ENCODE data around the gene DPP4.

Gene DPP4

GRCh38 chr2:162085090-162085891, 11.3 kb upstream of the DPP4 start:
- no peak for DNase-seq (ENCODE audit: low read depth)

DNA sequence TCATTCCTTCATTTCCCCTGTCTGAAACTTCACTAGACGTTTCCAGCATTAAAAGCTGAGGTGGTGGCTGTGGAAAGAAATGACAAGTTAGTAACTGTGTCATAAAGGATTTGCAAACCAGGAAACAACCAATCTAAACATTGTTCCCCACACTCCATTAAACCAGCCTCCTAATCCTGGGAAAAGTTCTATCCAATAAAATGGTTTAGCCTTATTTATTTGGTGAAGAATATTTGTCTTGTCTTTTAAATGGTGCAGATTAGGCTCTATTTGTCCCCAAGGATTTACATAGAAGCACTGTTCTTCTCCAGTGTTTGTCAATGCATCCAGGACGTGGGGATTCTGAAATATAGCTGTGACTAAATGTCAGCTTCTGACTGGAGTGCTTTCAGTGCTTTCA, 10.5 kb upstream of the DPP4 start:
- DNase-seq (ENCODE audit: low read depth): no peak

GRCh38 chr2:162082681-162083080, 8.7 kb upstream of the DPP4 start:
- no peak for DNase-seq (ENCODE audit: low read depth)

GRCh38 chr2:162082036-162082435, 8.0 kb upstream of the DPP4 start:
- DNase-seq (ENCODE audit: low read depth): no peak

GRCh38 chr2:162079514-162079913, 5.5 kb upstream of the DPP4 start:
- no peak for DNase-seq (ENCODE audit: low read depth)

DNA sequence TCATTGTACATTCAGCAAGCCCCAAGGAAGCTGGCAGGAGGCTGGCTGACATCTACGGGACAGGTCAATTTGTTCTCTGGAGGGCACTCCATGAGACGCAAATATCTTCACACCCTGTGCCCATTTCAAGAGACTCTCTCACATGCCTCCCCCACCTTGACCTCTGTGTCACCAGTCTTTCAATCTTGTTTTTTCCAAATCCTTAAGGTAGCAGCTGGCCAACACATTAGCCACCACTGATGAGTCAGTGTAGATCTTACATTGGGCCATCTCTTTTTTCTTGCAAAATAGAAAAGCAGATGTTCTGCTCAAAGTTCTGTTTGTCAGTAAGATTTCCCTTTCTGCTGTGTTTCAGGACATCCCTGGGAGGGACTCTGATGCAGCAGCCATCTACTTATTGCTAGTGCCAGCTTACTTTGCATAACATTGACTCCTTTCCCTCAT, 1.7 kb upstream of the DPP4 start:
- DNase-seq (ENCODE audit: low read depth): no peak

- DNase-seq (ENCODE audit: low read depth): no peak
These were observed 1.1 kb upstream of the DPP4 start for GRCh38 chr2:162074928-162075688.

DNA sequence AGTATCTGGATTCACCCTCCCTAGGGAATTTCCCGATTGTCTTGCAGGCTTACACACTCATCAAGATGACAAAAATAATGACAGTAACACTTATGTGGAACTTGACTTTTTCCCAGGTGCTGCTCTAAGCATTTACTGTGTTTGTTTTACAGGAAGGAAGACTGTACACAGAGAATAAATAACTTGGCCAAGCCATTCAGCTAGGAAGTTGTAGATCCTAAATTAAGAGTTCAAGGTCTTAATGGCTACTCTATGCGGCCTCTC, 549 bp upstream of the DPP4 start:
- no peak for DNase-seq (ENCODE audit: low read depth)

DNA sequence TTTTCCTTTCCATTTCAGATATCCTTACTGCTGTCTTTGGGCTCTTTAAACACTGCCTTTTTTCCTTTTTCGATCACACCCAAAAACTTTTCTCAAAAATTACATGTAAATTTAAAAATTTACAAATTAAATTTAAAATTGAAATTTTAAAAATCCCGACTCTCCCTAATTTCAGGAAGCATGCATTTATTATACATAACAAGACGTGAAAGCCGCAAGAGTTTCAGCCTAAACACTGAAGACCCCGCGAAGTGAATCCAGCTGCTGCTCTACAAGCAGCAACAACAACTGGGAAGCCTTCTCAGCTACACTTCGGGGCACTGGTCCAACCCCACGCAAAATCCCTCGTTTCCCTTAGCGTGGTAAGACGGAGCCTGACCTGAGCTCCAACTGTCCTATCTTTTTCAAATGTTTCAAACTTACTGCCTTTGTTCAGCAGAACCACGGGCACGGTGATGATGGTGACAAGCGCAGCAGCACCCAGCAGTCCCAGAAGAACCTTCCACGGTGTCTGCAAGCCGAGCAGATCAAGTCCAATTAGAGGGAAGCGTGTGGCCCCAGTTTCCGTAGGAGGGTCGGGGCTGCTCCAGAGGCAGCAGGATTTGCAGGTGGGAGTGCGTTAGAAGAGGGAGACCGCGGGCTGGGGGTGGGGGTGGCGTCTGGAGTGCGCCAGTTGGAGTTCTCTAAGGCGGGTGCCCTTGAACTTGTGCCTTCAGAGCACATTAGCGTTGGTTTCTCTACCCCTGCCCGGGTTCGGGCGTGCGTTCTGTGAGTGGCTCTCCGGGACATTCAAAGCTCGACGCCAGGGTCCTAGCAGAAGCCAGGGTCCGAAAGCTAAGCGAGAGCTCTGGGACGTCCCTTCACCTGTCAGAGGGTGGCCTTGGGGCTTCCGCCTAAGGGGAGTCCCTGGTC, 783 bp downstream of the DPP4 start:
- no peak for DNase-seq (ENCODE audit: low read depth)

GRCh38 chr2:162072181-162072702, 1.8 kb downstream of the DPP4 start:
- DNase-seq (ENCODE audit: low read depth): no peak

- no peak for DNase-seq (ENCODE audit: low read depth)
These were observed 3.0 kb downstream of the DPP4 start for GRCh38 chr2:162071001-162071400.

DNA sequence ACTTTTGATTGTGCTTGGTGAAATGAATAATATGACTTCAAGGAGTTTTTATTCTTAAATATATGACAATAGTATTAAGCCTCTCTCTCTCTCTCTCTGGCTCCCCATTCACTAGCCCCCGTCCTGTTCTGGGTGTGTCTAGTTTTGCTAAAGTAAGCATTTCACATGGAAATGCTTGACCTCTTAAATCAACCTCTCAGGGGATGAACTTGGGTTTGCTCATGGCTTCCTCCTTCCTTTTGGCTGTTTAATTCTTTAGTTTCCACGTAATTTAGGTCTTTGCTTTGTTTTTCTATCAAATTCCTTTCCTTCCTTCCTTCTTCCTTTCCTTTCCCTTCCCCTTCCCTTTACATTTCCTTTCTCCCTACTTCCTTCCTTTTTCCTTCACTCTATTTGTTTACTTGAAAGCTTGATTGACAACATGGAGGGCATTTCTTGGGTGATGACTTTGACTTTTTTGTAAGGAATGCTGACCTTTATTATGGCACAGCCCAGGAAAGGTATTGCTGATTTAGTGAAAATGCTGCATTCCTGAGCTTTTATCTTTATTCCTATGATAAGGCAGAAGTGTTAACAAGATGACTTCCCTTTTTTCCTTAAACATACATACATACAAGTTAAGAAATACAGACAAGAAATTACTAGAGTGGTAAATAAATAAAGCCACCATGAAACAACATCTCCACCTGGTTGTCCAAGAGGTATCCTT, 3.6 kb downstream of the DPP4 start:
- DNase-seq (ENCODE audit: low read depth): no peak

DNA sequence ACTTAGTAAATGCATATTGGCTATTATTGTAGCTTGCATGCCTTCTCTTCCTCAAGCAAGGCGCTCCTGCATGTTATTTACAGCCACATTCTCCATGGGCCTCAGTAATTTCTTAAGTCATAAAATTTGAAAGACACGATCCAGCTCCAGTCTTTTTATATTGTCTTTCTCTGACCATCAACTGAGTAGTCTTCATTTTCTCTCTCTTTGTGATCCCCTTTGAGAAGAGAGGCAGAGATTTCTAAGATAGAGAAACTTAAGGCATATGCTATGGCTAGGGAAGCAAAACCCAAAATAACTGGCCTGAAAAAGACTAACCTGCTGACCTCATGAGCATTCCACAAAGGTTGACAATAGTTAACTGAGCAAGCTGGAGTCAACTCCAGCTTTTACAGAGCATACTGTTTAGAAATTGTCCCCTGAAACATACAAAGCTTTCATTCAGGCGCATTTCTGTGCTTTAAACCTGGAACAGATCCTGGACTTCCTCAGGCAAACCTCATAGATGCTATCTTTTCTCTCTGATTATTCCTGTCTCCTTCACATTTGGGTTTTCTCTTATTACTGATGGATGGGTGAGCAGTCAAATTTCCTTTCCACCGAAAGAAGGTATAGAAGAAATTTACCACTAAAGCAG, 4.6 kb downstream of the DPP4 start:
- DNase-seq (ENCODE audit: low read depth): no peak

DNA sequence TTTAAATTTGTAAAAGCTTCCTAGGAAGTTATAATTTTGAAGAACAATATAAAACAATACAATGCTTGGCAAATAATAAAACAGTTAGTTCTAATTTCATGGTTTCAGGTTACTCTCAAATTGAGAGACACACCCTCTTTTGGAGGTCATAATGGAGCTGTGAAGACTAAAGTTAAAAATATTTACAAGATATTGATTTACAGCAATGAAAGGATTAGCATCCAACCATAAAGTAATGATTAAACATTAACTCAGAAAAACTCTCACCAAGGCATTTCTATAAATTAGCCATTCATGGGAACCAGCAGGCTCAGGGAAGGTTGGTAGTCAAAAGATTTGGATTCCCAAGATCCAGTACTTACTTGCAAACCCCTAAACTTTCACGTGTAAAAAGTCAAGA, 6.4 kb downstream of the DPP4 start:
- DNase-seq (ENCODE audit: low read depth): no peak

GRCh38 chr2:162065767-162066166, 8.2 kb downstream of the DPP4 start:
- DNase-seq (ENCODE audit: low read depth): no peak

GRCh38 chr2:162063899-162064298, 10.1 kb downstream of the DPP4 start:
- DNase-seq (ENCODE audit: low read depth): no peak

DNA sequence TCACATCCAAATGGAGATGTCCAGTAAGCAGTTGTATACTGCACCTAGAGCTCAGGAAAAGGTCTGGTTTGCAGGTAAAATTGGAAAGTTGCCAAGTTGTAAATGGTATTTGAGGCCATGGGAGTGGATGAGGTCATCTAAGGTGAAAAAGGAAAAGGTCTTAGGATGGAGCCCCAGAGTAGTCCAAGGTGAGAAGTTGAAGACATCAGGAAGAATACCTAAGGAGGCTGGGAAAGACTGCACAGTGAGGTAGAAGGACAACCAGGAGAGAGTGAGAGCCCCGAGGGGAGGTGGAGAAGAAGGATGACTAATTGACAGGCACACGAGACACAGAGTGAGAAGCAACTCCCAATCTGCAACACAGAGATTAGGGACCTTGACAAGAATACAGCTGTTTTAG, 10.7 kb downstream of the DPP4 start:
- no peak for DNase-seq (ENCODE audit: low read depth)

DNA sequence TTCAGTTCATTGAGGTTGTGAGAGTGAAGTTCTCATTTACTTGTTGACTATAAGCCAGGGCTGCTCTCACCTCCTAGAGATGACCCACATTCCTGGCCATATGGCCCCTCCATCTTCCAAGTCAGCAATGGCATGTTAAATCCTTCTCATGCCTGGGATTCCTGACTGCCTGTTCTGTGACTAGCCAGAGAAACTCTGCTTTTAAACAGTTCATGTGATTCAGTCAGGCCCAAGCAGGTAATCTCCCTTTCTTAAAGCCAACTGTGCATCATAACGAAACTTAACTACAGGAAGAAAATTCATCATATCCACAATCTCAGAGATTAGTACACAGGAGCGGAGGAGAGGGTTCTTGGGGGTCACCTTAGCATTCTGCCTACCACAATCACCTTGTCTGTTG, 11.5 kb downstream of the DPP4 start:
- DNase-seq (ENCODE audit: low read depth): no peak

DNA sequence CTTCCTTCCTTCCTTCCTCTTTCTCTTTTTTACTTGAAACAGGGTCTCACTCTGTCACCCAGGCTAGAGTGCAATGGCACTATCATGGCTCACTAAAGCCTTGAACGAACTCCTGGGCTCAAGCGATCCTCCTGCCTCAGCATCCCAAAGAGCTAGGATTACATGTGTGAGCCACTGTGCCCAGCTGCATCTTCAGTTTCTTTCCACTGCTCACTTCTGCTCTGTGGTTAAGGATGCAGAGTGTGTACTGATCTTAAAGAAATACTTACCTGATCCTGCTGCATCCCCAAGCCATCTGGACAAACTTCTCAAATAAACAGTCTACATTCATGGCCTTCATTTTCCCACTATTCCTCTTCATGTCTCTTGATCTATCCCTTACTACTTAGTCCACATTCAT, 13.0 kb downstream of the DPP4 start:
- no peak for DNase-seq (ENCODE audit: low read depth)

GRCh38 chr2:162060532-162060931, 13.5 kb downstream of the DPP4 start:
- DNase-seq (ENCODE audit: low read depth): no peak

DNA sequence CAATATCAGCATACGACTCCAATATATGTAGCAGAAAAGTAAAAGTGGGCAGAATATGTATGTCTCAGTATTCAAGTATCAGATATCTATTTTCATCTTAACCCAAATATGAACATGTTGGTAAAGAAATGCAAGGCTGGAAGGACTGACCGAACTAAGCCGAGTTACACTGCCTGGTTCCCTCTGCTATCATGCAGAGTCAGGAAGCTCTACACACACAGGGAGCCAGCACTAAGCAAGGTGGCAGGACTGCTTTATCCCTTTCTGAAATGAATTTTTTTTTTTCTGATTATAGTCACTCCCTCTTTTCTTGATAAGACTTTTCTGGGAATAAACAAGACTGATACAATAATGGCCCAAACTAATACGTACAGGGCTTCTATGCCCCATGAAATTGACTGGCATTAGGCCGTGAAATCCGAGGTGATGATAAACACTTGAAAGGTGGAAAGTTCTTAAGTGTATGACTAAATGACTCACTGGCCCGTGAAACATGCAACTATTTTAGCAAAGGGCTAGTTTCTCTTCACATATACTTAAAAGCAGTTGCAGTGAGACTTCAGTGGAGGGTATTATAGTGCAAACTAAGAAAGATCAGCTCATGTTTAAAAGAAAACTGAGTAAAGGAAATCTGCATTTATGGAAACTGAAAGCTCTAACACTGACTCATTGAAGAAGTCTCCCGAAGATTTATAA, 14.9 kb downstream of the DPP4 start:
- no peak for DNase-seq (ENCODE audit: low read depth)

Data from activated T-helper 9 cell treated with anti-CD3 and anti-CD28 coated beads, Interleukin-2, amount 50 U/mL, for 16 hours (primary cell).